ENCODE results near the gene MYO1D. TPM values are rescaled to one million over a fixed set of nuclear protein-coding genes. Genes with fewer than 3 reads are reported as not detected.
A peak's percentile ranks its signal among the peaks of the same experiment; 100 is the strongest.

Gene MYO1D
- total and polyA plus RNA-seq, 2 of the 13 experiments (the other 11 are each of a cell fraction or from before 2014, with no cell fraction given) = 13.2 to 17.3 TPM

DNA sequence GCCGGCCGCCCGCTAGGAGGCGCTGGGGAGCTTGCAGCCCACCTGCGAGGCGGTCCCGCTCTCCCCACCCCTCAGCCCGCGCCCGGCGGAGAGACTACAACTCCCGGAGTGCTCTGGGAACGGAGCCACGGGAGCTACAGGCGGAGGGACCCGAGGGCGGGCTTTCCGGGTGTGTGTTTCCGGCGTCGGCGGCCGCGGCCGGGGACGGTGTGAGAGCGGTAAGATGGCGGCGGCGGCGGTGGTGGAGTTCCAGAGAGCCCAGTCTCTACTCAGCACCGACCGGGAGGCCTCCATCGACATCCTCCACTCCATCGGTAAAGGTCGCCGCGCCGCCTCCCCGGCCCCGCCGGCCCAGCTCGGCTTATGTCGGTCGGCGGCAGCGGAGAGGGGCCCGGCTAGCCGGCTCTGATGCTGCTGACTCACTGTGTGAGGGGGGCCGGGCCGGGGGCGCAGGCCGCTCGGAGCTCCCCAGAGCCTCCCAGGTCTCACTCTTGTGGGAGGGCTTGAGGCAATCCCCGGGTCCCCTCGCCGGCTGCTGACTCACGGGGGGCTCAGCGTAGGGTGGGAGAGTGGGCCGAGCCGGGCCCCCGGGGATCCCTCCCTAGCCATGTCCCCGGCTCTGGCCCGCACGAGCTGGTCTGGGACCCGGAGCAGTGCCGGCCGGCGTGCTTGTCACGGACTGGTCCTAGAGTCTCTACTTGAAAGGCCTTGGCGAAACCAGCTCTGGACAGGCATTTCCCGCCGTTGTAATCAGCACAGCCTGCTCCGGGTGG, 432.4 kb downstream of the MYO1D start, which contains the start of gene PSMD11 (continued):
- TF ChIP-seq ZNF362 (CRISPR knock-in tag; IDR thresholded peaks at IDR 0.05; ENCODE audit: borderline replicate concordance) (no peak), FOXM1 (CRISPR knock-in tag; IDR thresholded peaks at IDR 0.05) (no peak), NBN (conservative IDR thresholded peaks at IDR 0.05) (no peak), HOXA9 (CRISPR knock-in tag; IDR thresholded peaks at IDR 0.05; ENCODE audit: borderline replicate concordance) (no peak), RELA (CRISPR knock-in tag; IDR thresholded peaks at IDR 0.05) (no peak), ZNF646 (CRISPR knock-in tag; IDR thresholded peaks at IDR 0.05) (no peak), ZNF776 (CRISPR knock-in tag; IDR thresholded peaks at IDR 0.05) (no peak; the same call in 1 of the 2 replicates), ZNF484 (CRISPR knock-in tag; IDR thresholded peaks at IDR 0.05; ENCODE audit: borderline replicate concordance, low read depth) (no peak), REXO4 (CRISPR knock-in tag; IDR thresholded peaks at IDR 0.05; ENCODE audit: borderline replicate concordance) (no peak), RFX5 (IDR thresholded peaks at IDR 0.05; ENCODE audit: low read depth, low read length) (no peak), ZFP1 (CRISPR knock-in tag; IDR thresholded peaks at IDR 0.05) (peak; percentile 67; the same call in 1 of the 2 replicates), ZNF343 (CRISPR knock-in tag; IDR thresholded peaks at IDR 0.05) (no peak), TBP (CRISPR knock-in tag; IDR thresholded peaks at IDR 0.05) (no peak), NCOA1 (CRISPR knock-in tag; IDR thresholded peaks at IDR 0.05) (no peak), HNRNPL (IDR thresholded peaks at IDR 0.05; ENCODE audit: low read depth, low read length) (no peak), ZNF563 (CRISPR knock-in tag; IDR thresholded peaks at IDR 0.05) (peak; percentile 80)
- TF ChIP-seq, protein P1, sequence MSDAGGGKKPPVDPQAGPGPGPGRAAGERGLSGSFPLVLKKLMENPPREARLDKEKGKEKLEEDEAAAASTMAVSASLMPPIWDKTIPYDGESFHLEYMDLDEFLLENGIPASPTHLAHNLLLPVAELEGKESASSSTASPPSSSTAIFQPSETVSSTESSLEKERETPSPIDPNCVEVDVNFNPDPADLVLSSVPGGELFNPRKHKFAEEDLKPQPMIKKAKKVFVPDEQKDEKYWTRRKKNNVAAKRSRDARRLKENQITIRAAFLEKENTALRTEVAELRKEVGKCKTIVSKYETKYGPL (CRISPR knock-in tag; IDR thresholded peaks at IDR 0.05) = peak; percentile 54; the same call in 1 of the 2 replicates
- TF ChIP-seq, protein P2, sequence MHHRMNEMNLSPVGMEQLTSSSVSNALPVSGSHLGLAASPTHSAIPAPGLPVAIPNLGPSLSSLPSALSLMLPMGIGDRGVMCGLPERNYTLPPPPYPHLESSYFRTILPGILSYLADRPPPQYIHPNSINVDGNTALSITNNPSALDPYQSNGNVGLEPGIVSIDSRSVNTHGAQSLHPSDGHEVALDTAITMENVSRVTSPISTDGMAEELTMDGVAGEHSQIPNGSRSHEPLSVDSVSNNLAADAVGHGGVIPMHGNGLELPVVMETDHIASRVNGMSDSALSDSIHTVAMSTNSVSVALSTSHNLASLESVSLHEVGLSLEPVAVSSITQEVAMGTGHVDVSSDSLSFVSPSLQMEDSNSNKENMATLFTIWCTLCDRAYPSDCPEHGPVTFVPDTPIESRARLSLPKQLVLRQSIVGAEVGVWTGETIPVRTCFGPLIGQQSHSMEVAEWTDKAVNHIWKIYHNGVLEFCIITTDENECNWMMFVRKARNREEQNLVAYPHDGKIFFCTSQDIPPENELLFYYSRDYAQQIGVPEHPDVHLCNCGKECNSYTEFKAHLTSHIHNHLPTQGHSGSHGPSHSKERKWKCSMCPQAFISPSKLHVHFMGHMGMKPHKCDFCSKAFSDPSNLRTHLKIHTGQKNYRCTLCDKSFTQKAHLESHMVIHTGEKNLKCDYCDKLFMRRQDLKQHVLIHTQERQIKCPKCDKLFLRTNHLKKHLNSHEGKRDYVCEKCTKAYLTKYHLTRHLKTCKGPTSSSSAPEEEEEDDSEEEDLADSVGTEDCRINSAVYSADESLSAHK (CRISPR knock-in tag; IDR thresholded peaks at IDR 0.05; ENCODE audit: borderline replicate concordance) = no peak
- TF ChIP-seq, protein P3, sequence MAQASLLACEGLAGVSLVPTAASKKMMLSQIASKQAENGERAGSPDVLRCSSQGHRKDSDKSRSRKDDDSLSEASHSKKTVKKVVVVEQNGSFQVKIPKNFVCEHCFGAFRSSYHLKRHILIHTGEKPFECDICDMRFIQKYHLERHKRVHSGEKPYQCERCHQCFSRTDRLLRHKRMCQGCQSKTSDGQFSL (CRISPR knock-in tag; IDR thresholded peaks at IDR 0.05) = no peak; the same call in 1 of the 2 replicates

All from HepG2 (cell line).